ENCODE data around the gene WHRN. TPM values are rescaled to one million over a fixed set of nuclear protein-coding genes. Genes with fewer than 3 reads are reported as not detected.

The WHRN gene
- total RNA-seq, 1 donor from 2014 or later, result 5.2 TPM

GRCh38 chr9:114515528-114515927, 10.3 kb upstream of the WHRN start:
- DNase-seq (ENCODE audit: low read depth), result no peak
- no peak for TF ChIP-seq CTCF (conservative IDR thresholded peaks at IDR 0.05; ENCODE audit: low read depth, low read length)

GRCh38 chr9:114513959-114514267, 8.6 kb upstream of the WHRN start:
- no peak overlapping the region for H3K4me3 ChIP-seq (ENCODE audit: low read depth, low read length)
- TF ChIP-seq CTCF (conservative IDR thresholded peaks at IDR 0.05; ENCODE audit: low read depth, low read length), result no peak
- no peak for DNase-seq (ENCODE audit: low read depth)

More at GRCh38 chr9:114515528-114515927, 10.3 kb upstream of the WHRN start:
- no peak overlapping the region for H3K4me3 ChIP-seq (ENCODE audit: low read depth, low read length)

- DNase-seq (ENCODE audit: low read depth), result no peak
- H3K4me3 ChIP-seq (ENCODE audit: low read depth, low read length), result no peak overlapping the region
- TF ChIP-seq CTCF (conservative IDR thresholded peaks at IDR 0.05; ENCODE audit: low read depth, low read length), result no peak
These were observed 8.0 kb upstream of the WHRN start for GRCh38 chr9:114513055-114513958.

GRCh38 chr9:114511978-114512874, 7.0 kb upstream of the WHRN start:
- DNase-seq (ENCODE audit: low read depth), result no peak
- TF ChIP-seq CTCF (conservative IDR thresholded peaks at IDR 0.05; ENCODE audit: low read depth, low read length), result no peak
- H3K4me3 ChIP-seq (ENCODE audit: low read depth, low read length), result no peak overlapping the region

GRCh38 chr9:114507726-114508125, 2.5 kb upstream of the WHRN start:
- no peak overlapping the region for H3K4me3 ChIP-seq (ENCODE audit: low read depth, low read length)
- peak; percentile 62 for TF ChIP-seq CTCF (conservative IDR thresholded peaks at IDR 0.05; ENCODE audit: low read depth, low read length)
- DNase-seq (ENCODE audit: low read depth), result no peak

- no peak for DNase-seq (ENCODE audit: low read depth)
- peak overlapping the region; percentile 67 for H3K4me3 ChIP-seq (ENCODE audit: low read depth, low read length)
- no peak for TF ChIP-seq CTCF (conservative IDR thresholded peaks at IDR 0.05; ENCODE audit: low read depth, low read length)
These were observed 763 bp upstream of the WHRN start for GRCh38 chr9:114506082-114506390.

Data from epithelial cell of proximal tubule (primary cell).